ENCODE measurements around the gene ST3GAL6.

- TF ChIP-seq BHLHE40 (IDR thresholded peaks at IDR 0.05; ENCODE audit: borderline replicate concordance in 1 of 2, low read depth in 2 of 2, low read length in 1 of 2) (no peak), POLR2AphosphoS5 (IDR thresholded peaks at IDR 0.05; ENCODE audit: low read length) (no peak), EP300 (IDR thresholded peaks at IDR 0.05; ENCODE audit: borderline replicate concordance in 1 of 2, control insufficient read depth in 1 of 2, low read depth in 2 of 2, low read length in 2 of 2) (no peak), PAX8 (IDR thresholded peaks at IDR 0.05) (no peak)
- TF ChIP-seq, protein P1, sequence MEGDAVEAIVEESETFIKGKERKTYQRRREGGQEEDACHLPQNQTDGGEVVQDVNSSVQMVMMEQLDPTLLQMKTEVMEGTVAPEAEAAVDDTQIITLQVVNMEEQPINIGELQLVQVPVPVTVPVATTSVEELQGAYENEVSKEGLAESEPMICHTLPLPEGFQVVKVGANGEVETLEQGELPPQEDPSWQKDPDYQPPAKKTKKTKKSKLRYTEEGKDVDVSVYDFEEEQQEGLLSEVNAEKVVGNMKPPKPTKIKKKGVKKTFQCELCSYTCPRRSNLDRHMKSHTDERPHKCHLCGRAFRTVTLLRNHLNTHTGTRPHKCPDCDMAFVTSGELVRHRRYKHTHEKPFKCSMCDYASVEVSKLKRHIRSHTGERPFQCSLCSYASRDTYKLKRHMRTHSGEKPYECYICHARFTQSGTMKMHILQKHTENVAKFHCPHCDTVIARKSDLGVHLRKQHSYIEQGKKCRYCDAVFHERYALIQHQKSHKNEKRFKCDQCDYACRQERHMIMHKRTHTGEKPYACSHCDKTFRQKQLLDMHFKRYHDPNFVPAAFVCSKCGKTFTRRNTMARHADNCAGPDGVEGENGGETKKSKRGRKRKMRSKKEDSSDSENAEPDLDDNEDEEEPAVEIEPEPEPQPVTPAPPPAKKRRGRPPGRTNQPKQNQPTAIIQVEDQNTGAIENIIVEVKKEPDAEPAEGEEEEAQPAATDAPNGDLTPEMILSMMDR (IDR thresholded peaks at IDR 0.05 in 2 of 3, conservative IDR thresholded peaks at IDR 0.05 in 1 of 3; ENCODE audit: control insufficient read depth in 2 of 3, extremely low read depth in 1 of 3, insufficient read depth in 1 of 3, low read depth in 3 of 3, low read length in 3 of 3), result no peak
Measured at GRCh38 chr3:98806521-98806920, 43.4 kb downstream of the ST3GAL6 start.
